Measurements from ENCODE around the gene KCNIP4.

Gene KCNIP4

DNA sequence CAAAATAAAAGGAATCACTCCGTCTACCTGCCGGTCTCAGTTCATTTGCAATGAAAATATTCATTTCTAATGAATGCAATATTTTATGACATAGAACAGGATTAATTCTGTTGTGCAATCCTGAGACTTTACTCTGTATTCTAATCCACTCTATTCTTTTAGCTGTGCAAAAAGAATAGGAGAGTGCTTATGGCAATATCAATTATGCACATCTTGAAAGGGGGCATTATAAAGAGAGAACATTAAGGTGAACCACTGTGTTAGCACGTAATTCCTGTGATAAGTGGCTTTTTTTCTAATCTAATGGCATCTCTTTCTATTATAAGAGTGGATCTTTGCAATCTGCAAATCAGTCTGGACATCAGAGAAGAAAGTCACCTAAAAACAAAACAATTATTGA lies 99.5 kb downstream of the KCNIP4 start:
- no peak for DNase-seq (ENCODE audit: low read depth, low spot score)

DNA sequence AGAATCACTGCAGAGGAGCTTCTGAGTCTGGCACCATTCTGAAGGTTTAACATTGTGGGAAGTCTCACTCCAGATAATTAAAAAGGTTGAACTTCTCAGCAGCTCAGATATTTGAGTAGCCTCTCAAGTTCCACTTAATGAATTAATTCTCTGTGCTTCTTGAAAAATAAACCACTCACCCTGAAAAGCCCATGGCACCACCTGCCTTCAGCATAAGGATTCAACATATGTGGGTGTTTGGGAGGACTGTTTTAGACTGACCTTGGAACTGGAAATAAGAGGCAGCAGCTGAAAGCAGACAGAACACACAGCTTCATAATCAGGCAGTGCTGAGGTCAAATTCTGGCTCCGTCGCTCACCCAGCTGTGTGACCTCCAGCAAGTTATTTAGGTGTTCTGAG lies 100.6 kb downstream of the KCNIP4 start:
- DNase-seq (ENCODE audit: low read depth, low spot score): no peak

DNA sequence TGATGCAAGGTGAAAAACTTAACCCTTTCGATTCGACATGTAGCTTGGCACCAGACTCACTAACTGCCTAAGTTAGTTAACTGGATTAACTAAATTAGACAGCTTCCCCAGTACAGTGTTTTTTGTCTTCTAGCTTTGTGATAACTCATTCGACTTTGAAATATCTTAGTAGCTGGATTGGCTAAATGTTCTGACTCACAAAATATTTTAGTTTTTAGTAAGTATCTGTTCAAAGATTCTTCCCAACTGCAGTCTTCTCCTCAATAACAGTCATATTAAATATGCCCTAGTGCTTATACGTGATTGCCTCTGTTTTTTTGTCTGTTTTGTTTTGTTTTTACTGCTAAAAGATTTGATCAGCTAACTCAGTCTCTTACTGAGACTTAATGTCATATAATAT lies 102.9 kb downstream of the KCNIP4 start:
- DNase-seq (ENCODE audit: low read depth, low spot score): no peak

DNA sequence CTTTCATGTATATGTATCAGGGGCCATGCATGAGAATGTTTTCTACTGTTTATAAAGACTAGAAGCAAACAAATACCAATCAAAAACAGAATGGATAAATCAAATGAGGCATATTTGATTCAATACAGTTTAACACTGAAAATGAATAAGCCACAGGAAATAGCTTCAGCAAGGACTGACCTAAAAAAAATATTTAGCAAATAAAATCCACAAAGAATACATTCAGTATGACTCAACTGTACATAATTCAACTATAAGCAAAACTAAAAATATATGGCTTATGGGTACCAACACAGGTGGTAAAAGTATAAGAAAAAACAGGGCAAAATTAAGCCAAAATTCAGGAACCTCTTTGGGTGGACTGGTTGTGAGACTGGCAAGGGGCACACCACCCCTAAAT lies 112.9 kb downstream of the KCNIP4 start:
- DNase-seq (ENCODE audit: low read depth, low spot score): no peak

DNA sequence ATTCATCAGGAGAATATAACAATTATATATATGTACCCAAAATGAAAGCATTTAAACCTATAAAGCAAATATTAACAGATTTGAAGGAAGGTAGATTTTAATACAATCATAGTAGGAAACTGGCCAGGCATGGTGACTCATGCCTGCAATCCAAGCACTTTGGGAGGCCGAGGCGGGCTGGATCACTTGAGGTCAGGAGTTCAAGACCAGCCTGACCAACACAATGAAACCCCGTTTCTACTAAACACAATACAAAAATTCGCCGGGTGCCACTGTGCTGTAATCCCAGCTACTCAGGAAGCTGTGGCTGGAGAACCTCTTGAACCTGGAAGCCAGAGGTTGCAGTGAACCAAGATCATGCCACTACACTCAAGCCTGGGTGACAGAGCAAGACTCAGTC lies 118.3 kb downstream of the KCNIP4 start:
- no peak for DNase-seq (ENCODE audit: low read depth, low spot score)

DNA sequence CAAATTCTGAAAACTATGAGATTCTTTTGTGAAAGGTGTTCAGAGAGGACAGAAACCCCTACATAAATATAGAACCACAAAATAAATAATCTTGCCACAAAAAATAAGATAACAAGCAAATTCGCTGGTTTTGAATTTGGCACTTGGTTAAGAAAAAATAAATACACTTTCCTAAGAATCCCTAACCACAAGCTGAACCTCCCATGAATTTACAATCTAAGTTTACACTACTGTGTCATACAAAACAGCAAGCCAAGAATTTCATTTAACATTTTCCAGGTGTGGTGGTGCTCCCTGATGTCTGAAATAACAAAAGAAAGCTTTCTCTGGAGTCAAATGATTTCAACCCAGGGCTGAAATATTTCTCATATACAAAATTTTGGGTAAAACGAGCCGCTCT lies 121.0 kb downstream of the KCNIP4 start:
- no peak for DNase-seq (ENCODE audit: low read depth, low spot score)

DNA sequence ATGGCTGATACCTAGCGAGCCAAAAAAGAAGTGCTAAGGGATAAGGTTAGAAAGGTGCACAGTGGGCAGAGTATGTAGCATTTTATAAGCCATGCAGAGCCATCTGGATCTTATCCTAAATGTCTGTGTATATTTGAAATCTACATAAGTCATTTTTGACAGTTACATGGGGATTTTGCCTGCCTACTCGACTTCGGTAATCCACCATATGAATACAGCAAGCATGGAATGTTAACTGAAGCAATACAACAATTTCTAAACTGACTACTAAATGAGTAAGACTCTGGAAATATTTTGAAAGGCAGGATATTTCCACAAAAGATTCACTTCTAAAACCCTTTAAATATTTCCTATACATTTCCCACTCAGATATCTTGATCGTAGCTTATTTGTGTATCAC lies 122.5 kb downstream of the KCNIP4 start:
- no peak for DNase-seq (ENCODE audit: low read depth, low spot score)

DNA sequence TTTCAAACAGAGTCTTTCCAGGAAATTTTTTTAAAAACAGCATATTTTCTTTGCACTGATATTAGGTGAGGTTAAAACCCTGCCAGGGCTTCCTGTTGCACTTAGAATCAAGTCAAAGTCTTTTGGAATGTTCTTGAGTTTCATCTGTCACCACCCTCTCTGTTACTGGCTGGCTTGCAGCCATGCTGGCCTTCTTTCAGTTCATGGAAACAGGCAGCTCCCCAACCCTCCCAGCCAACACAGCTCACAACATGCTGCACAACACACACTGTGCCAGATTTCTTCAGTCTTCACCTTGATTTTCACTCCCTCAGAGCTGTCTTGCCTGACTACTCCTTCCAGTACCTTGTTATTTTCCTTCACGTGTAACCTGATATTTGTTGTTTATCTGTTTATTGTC lies 129.5 kb downstream of the KCNIP4 start:
- DNase-seq (ENCODE audit: low read depth, low spot score): no peak

DNA sequence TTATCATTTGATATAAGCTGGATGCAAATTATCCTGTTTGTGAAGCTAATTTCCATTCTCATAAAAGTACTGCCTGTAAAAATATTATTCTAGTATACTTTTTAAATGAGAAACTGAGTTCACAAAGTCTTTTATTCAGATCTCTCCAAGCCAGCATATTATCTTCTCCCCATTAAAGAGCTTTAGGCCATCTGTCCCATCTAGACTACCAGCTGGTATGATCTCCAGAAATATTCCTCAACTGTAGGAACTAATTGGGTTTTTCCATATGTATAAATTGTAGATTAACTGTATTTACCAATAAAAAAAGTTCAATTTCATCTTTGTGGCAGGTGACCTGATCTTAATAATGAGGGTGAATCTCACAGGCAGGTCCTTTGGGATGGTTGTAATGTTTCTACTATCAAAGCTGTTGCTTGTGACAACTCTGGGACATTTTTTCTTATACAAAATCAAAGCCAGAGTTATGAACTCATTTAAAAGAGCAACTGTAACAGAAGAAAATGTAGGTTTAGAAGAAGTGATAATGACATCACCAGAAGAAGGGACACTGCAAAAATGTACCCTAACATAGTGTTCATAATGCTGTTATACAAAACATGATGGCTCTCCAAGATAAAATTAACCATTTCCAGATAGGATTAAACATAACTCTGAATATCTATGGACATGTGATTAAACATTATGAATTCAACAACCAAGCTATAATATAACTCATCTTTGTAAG lies 132.8 kb downstream of the KCNIP4 start:
- no peak for DNase-seq (ENCODE audit: low read depth, low spot score)

DNA sequence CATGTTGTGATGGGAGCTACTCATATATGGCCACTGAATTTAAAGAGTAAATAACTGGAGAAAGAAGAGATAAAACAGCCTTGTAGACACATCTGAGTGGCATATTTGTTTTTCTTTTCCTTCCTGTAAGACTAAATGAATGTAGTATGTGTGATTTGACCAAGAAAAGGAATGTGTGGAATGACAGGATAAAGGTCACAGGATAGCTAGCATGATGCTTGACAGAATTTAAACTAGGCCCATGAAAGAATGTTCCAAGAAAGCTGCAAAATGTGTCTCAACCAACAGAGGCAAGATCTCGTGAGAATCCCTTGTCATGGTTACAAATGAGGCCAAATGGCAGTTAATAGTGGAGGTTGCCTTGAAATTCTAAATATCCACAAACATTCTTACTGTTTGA lies 137.0 kb downstream of the KCNIP4 start:
- no peak for DNase-seq (ENCODE audit: low read depth, low spot score)

DNA sequence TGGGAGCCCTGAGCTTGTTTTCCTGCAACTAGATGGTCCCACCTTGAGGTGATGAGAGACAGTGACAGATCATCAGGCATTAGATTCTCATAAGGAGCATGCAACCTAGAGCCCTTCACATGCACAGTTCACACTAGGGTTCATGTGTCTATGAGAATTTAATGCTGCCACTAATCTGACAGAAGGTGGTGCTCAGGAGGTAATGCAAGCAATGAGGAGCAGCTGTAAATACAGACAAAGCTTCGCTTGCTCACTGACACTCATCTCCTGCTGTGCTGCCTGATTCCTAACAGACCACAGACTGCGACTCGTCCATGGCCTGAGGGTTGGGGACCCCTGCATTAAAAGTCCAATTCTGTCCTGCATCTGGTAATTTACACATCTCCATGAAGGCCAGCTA lies 141.6 kb downstream of the KCNIP4 start:
- no peak for DNase-seq (ENCODE audit: low read depth, low spot score)

DNA sequence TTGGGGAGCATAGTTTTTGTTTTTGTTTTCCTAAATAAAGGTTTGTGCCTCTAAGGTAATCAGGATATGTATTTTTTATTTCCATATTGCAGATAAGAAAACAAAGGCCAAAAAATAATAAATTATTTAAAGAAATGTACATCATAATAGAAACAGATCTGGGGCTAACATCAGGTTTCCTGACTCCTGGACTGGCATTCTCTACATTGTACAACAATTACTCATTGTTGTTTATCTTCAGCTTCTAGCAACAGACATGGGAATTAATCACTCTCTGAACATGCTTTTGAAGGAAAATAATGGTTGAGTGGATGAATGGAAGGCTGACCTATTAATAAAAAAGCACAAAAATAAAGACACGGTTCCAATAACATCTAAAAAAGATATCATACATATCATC lies 146.2 kb downstream of the KCNIP4 start:
- DNase-seq (ENCODE audit: low read depth, low spot score): no peak

DNA sequence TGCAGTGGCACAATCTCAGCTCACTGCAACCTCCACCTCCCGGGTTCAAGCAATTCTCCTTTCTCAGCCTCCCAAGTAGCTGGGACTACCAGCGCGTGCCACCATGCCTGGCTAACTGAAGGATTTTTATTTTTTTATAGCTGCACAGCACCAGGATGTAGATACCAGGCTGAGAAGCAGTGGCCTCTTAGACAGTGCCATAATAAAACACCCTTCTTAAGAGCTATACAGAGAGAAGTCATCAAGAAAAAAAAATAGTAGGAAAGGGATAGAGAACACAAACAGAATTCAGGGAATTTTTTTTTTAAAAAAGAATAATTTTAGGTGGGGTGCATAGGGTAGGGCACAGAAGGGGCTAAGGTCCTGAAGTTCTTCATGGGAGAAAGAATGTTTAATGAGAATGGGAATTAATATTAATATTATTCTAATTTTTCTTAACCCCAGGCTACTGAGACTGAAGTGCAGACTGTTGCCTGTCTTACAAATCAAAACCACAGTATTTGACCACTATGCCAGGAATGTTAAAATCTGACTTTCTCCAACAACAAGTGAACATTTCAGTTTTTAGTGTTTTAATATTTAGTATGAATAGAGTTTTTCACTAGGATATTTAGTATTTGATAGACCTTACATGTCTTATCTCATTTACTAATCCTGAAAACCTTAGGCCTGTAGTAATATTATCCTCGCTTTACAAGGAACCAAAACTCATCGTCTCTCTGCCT lies 146.7 kb downstream of the KCNIP4 start:
- DNase-seq (ENCODE audit: low read depth, low spot score): no peak

DNA sequence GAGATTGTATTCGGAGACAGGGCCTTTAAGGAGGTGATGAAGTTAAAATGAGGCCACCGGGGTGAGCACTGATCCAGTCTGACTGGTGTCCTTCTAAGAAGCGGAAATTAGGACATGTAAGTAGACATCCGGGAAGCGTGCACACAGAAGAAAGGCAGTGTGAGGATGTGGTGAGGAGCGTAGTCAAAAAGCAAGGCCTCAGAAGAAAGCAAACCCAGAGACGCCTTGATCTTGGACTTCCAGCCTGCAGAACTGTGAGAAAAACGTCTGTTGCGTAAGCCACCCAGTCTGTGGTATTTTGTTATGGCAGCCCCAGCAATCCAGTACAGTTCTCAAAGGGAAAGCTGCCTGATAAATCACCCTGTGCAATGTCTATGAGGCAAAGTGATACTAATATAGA lies 153.5 kb downstream of the KCNIP4 start:
- DNase-seq (ENCODE audit: low read depth, low spot score): no peak

DNA sequence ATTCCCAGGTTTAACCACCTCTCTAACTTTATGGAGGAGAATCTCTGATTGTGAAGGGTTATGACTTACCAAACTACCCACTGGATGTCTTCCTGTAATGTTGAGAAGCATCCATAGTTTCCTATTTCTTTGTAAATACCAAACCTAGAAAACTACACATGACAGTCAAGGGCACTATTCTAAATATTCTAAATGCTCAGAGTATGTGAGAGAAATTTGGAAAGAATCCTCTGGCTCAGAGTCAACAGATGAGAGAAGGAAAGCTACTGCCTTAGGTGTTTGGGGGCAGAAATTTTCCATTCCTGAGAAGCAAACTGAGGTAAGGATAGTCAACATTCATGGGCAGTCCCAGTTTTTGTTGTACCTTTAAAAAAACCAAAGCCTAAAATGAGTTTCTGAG lies 155.8 kb downstream of the KCNIP4 start:
- DNase-seq (ENCODE audit: low read depth, low spot score): no peak

DNA sequence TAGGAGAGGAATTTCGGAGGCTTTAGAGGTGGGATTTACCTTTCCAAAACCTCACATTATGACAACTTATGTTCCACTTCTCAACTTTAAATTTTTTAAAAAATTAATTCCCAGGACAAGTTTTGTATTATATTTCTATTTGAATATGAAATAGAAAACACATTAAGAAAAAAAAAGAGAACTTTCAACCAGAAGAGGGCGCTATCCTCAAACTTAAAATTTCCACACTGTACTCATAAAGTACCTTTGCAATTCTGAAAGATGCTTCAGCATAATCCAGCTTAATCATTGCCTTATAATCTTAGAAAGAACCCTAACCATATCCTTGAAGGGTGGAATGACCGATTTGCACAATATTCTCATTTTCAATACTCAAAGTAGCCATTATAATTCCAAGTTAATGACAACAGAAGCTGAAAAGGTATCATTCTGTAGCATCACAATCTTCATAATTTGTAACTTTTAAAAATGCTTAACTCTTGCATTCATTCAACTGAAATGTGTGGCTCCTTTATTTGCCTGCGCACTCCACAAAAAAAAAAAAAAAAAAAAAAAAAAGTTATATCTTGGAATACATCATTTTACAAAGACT lies 158.0 kb downstream of the KCNIP4 start:
- no peak for DNase-seq (ENCODE audit: low read depth, low spot score)

DNA sequence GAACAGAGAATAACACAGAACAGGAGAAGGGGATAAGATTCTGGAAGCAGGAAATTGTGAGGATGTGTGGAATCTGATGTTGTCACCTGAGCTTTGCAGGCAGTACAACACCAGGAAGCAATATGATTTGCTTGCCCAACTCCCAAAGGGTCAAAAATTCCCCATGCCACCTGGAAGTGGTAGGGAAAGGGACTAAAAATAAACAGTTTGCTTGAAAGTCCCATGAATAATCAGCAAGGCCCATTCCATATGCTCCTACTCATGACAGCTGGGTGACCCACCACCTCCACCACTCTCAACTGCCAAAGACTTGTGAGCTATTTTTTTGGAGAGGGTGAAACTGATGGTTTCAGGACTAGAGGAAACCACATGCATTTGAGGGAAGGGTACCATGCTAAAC lies 168.4 kb downstream of the KCNIP4 start:
- DNase-seq (ENCODE audit: low read depth, low spot score): no peak

DNA sequence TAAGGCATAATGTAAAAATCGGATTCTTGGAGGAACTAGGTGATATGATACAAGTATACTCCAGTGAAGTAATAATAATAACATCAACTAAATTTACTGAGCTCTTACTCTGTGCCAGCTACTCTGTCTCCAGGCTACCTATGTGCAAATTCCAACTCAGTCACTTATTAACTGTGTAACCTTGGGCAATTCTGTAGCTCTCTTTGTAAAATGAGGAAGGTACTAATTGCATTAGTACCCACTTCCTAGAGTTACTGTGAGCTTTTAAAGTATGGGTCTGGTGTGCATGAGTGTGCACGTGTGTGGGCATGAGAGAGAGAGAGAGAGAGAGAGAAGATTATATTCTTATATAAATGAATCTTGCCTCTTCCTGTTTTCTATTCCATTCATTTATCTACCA lies 169.9 kb downstream of the KCNIP4 start:
- no peak for DNase-seq (ENCODE audit: low read depth, low spot score)

DNA sequence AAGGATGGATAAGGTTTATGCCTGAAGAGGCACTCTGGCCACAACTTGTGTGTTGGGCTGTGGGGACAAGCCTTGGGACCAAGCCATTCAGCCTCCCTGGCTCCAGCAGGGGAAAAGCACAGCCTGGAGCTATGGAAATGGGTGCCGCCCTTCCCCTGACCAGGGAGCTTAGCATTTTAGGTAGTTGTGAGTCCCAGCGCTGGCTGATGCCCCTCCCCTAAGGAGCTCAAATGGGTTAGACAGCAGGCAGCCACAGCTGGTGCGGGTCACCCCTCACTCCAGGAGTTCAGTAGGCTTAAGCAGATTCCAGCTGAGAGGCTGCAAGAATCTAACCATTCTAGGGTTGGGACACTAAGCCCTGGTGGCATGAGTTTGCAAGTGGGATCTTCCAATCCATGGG lies 172.9 kb downstream of the KCNIP4 start:
- DNase-seq (ENCODE audit: low read depth, low spot score): no peak

DNA sequence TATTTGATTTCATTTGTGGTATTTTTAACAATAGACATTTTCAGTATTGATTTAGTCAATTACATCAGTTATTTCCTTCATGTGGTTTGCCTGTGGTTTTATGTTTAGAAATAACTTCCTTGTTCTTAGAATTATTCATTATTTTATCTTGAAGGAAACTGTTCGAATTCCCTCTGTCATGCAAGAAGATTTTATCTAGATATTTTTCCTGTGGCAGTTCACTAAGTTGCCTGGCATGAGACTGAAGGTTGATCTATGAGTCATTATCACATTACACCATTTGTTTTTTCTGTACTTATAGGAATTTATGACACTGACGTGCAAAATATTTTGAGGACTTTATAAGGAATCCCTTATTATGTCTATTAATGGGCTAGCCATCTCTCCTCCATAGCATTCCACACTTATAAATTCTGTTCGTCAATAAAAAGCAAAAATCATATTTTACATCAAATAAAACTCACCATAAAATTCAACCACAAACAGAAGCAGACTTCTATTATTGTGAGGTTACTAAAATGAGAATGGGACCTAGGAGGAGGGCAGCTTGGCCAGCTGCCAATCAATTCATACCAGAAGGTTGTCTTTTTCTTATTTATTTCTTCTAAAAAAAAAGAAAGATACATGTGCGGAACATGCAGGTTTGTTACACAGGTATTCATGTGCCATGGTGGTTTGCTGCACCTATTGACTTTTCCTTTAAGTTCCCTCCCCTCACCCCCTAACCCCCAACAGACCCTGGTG lies 179.0 kb downstream of the KCNIP4 start:
- no peak for DNase-seq (ENCODE audit: low read depth, low spot score)

DNA sequence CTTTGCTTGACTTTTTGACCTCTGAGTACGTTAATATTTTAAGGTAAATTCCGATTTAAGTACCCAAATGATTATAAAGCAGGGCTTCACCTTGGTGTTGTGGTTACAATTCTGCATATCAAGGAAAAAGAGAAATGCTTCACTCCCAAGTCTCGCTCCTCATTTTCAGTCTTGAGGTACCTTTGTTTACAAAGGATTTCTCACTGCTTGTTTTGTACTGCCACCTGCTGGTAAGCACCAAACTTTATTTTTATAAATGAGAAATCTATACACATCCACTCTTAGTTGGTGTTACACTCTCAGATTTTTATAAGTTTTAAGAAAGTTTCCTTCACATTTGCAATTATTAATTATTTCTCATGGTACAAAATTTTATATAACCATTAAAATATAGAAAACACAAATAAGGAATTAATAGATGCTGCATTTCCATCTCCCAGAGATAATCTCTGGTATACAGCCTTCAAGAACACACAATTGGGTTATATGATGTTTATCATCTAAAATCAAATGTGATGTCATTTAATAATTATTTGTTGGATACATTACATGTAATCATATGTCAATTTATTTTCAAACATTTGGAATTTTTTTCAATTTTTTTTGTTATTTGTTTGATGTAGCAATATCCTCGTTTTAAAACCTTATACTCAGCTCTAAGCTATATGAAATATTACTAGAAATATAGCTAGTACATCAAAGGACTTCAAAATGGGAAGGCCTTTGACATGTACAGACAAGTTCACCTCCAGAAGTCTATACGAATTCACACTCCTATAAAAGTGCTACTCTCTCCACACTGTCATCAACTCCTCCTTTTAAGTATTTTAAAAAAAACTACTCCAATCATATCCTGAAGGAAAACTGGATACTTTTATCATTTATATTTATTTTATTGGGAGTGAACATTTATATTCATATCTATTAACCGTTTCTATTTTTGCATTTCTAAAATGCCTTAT lies 179.9 kb downstream of the KCNIP4 start:
- no peak for DNase-seq (ENCODE audit: low read depth, low spot score)
